Activated T-helper 1 cell treated with anti-CD3 and anti-CD28 coated beads, Interleukin-2, amount 50 U/mL, for 16 hours (primary cell): ENCODE measurements around the gene LAT.
"Not testable (repeated sequence)": the region's sequence is repeated elsewhere in the genome, so short reads cannot be mapped to it uniquely, and the experiment has no call there.

Experiments used
- DNase-seq, 2 donors: peaks; one replicate each; pipeline ENCODE4 v3.0.0-alpha.2; 2020; ENCODE audit warnings: low read depth in 1 of 2, low spot score in 1 of 2

Gene LAT

DNA sequence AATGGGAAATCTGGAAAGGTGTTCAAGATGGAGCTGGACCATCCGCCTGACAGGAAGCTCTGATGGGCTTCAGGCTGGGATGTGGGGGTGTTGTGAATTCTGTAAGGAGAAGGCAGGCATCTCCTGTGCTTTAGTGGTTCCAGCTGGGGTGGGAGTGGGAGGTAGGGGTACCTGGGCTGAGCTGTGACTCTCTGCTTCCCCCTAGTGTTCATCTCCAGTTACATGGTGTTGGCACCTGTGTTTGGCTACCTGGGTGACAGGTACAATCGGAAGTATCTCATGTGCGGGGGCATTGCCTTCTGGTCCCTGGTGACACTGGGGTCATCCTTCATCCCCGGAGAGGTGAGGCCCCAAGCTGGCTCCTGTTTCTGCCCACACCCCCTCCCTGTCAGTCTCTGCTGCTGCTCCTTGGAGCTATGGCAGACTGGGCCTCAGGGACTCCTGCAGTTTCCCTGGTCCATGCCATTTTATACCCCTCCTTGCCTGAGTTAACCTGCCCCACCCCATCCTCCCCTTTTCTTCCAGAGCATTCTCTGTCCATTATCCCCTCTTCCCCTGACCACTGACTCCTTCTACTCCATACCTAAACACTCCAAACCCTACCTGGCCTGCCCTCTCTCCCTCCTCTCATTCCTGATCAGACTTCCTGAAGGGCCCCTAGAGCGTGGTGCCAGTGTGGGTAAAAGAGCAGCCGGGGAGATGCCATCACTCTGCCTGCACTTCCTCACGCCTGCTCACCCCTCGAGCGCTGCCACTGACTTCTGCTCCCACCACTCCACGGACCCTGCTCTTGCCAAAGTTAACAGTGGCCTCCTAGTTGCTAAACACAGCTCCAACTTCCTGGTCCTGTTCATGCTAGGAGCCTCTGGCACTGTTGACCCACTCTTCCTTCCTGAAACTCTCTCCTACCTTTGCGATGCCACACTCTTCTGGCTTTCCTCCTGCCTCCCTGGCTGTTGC lies 6.9 kb upstream of the LAT start:
- DNase-seq, result no peak

DNA sequence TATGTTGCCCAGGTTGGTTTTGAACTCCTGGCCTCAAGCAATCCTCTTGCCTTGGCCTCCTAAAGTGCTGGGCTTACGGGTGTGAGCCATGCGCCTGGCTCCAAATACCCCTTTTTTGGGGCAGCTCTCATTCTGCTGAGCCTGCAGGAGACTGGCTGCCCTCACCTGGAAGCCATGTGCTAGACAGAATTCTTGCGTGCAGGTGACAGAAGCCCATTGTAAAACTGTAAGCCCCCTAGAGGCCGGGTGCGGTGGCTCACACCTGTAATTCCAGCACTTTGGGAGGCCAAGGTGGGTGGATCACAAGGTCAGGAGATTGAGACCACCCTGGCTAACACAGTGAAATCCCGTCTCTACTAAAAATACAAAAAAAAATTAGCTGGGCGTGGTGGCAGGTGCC lies 4.5 kb upstream of the LAT start:
- DNase-seq, result not testable (repeated sequence)

DNA sequence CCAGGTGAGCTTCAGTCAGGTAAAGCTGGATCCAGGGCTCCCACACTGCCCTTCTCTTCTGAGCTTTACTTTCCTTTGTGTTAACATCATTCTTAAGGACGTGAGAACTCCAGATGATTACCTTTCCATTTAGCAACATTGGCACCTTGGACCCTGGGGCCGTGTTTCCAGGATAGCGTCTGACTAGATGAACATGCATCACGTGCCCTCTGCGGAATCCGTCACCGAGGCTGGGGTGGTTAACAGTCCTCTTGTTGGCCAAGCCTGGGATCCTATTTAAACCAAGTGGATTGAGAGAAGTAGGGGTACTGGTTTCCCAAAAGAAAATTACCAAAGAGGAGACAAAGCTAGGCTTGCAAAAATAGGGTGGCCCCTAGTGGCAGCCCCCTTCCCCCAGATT lies 3.9 kb upstream of the LAT start:
- no peak for DNase-seq

DNA sequence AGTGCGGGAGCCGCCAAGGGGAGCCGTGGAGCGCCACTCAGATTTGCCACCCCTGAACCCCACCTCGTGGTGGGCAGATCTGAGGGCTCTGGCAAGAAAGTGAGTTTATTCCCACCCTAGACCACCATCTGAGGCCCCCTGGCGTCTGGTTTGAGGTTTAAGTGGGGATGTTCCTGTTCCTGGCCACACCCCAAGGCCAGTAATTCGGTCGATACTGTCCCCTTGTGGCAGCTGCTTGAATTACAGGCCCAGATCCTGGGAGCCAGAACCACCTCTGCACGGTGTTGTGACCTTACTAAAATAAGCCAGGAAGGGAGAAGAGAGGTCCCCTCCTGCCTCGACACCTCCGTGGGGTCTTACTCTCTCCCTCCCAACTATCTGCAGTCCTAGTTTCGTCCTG lies 3.3 kb upstream of the LAT start:
- DNase-seq, result no peak

DNA sequence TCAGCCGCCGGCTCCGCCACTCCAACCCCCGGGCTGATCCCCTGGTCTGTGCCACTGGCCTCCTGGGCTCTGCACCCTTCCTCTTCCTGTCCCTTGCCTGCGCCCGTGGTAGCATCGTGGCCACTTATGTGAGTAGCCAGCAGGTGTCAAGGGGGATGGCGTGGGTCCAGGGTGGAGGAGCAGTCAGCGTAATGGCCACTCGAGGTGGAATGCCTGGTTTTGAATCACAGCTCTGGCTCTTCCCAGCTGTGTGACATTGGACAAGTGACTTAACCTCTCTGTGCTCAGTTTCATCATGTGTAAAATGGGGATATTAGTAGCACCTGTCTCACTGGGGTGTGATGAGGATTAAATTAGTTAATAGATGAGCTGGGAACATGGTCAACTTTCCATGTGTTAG lies 2.4 kb upstream of the LAT start:
- DNase-seq, result no peak

DNA sequence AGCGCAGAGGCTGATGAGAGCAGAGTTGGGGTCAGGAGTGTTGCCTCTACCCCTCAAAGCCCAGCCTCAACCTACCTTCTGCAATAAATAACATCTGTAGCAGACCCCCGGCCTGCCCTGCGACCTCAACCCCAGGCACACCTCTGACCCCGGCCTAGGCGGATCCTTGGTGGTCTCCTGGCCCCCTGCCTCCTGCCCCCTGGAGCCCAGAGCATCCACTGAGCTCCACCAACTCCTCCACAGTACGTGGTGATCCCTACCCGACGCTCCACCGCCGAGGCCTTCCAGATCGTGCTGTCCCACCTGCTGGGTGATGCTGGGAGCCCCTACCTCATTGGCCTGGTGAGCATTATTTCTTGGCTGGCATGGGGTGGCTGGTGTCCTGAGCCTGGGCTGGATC lies 1.9 kb upstream of the LAT start:
- no peak for DNase-seq

DNA sequence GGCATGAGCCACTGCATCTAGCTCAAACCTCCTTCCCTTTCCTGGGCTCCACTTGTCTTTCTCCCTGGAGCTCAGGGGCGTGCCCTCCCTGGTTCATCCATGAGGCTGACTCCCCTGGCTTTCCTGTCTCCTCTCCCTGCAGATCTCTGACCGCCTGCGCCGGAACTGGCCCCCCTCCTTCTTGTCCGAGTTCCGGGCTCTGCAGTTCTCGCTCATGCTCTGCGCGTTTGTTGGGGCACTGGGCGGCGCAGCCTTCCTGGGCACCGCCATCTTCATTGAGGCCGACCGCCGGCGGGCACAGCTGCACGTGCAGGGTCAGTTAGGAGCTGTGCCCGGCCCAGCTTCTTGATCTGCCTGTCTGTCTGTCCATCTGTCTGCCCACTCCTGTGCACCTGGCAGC lies 1.2 kb upstream of the LAT start:
- no peak for DNase-seq

DNA sequence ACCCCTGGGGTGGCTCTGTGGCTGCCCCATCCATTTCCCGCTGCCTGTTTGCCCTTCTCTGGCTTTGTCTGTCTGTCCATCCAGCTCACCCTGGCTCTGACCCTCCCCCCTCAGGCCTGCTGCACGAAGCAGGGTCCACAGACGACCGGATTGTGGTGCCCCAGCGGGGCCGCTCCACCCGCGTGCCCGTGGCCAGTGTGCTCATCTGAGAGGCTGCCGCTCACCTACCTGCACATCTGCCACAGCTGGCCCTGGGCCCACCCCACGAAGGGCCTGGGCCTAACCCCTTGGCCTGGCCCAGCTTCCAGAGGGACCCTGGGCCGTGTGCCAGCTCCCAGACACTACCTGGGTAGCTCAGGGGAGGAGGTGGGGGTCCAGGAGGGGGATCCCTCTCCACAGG lies 761 bp upstream of the LAT start:
- DNase-seq, result no peak

DNA sequence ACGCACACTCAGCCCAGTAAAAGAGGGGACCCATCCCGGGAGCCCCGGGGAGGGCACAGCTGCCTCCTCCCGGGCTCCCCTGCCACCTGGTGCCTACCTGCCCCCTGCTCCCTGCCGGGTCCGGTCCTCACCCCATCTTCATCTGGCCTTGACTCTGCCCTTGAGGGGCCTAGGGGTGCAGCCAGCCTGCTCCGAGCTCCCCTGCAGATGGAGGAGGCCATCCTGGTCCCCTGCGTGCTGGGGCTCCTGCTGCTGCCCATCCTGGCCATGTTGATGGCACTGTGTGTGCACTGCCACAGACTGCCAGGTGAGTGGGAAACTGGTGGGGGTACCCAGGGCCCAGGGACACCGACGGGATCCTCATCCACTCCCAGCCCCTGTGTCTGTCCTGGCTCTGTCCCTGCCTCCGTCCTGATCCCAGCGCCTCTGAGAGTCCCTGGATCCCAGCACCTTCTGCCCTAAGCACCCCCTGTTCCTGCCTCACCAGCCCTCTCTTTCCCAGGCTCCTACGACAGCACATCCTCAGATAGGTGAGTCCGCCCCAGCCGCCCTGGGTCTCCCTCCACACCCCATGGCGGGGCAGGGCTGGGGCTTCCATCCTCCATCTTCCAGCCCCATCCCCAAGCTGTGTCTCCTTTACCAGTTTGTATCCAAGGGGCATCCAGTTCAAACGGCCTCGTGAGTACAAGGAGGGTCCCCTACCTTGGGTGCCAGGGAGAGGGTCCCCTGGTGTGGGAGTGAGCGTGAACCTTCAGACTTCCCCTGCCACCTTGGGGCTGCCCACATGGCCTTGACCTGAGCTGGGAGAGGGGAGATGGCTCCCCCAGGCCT lies 574 bp downstream of the LAT start:
- no peak for DNase-seq

DNA sequence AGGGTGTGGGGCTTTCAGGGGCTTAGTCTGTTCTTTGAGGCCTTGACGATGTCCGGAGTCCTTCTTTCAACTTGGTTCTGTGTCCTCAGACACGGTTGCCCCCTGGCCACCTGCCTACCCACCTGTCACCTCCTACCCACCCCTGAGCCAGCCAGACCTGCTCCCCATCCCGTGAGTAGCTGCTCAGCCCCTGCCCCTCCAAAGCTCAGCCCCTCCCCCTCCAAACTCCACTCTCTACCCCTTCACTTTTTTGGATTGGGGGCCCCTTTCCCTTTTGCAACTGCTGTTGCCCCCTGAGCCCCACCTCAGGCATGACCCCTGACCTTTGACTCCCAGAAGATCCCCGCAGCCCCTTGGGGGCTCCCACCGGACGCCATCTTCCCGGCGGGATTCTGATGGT lies 1.2 kb downstream of the LAT start:
- no peak for DNase-seq

DNA sequence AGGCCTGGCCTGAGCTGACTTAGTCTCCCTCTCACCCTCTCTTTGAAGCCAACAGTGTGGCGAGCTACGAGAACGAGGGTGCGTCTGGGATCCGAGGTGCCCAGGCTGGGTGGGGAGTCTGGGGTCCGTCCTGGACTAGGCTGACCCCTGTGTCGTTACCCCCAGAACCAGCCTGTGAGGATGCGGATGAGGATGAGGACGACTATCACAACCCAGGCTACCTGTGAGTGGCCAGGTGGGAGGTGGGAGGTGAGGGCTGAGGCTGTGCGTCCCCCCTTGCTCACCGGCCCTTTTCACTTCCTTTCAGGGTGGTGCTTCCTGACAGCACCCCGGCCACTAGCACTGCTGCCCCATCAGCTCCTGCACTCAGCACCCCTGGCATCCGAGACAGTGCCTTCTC lies 1.6 kb downstream of the LAT start:
- DNase-seq, result no peak

DNA sequence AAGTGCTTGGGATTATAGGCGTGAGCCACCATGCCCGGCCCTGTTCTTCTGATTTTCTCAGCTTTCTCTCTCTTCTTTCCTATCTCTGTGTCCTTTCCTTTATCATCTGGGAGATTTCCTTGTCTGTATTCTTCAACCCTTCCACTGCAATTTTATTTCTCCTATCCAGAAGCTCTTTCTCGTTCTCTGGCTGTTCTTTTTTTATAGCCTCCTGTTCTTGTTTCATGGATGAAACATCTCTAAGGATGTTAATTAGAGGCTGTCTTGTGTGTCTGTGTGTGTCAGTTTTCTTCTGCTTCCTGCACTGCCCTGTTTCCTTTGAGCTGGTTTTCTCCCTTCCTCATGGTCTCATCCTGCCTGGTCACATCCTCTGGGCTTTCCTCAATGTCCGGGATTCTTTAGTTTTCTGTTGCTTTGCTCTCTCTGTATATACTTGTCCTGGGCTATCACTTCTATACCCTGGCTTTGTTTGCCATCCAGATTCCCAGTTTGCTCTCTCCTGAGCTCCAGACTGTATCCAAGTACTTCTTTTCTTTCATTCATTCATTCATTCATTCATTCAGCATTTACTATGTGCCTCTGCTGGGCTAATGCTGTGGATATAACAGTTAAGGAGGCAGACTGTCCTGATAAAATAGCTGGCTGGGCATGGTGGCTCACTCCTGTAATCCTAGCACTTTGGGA lies 2.5 kb downstream of the LAT start:
- no peak for DNase-seq

DNA sequence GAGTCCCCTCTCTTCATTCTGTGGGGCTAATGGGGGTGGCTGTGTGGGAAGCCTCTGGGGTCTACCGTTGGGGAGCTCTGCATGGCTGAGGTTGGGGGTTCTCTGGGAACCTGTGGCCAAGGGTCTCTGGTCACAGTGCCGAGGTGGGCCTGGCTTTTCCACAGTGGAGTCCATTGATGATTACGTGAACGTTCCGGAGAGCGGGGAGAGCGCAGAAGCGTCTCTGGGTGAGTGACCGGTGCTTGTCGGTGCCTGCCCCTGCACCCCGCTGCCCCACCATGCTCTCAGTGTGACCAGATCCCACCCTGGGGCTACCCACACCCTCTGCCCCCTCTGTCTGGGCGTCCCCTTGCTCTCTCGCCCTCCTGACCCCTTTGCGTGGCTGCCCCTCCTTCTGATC lies 4.5 kb downstream of the LAT start:
- no peak for DNase-seq

DNA sequence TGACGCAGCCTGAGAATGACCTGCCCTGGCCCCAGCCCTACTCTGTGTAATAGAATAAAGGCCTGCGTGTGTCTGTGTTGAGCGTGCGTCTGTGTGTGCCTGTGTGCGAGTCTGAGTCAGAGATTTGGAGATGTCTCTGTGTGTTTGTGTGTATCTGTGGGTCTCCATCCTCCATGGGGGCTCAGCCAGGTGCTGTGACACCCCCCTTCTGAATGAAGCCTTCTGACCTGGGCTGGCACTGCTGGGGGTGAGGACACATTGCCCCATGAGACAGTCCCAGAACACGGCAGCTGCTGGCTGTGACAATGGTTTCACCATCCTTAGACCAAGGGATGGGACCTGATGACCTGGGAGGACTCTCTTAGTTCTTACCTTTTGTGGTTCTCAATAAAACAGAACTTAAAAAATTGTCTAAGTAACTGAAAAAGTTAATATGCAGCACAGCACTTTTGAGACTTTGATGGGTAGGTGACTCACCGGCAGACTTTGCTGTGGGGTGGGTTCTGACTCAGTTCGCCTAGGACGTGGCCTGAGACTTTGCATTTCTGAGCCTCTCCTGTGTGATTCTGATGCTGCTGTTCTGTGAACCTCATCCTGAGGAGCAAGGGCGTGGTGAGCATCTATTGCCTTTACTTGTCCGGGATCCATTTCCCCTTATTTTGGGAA lies 5.7 kb downstream of the LAT start:
- peak in 1 of 2 donors; percentile 53 for DNase-seq

DNA sequence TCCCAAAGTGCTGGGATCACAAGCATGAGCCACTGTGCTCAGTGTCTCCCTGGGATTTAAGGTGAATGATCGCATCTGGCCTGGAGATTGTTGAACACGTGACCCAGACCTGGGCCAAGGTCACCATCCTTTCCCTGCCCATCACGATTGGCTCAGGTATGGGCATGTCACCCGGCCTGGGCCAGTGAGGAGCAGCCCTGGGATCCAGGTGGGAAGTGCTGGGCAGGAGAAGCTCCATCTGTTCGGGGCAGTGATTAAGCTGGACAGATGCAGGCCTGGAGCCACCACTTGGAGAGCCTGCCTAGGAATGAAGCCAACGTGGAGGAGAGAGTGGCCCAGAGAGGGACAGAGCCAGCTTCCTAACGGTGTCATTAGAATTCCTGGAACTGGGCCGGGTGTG lies 6.8 kb downstream of the LAT start:
- no peak for DNase-seq

DNA sequence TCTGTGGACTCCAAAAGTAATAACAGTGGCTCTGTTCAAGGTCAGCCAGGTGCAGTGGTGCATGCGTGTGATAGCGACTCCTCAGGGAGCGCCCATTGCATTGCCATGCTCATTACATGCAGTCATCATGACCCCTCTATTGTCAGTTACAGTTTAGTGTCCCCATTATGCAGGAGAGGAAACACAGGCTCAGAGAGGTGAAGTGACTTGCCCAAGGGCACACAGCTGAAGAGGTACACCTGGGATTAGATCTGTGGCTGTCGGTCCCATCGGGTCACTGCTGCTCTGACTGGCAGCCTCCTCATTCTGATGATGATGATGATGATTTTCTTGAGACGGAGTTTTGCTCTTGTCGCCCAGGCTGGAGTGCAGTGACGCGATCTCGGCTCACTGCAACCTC lies 7.6 kb downstream of the LAT start:
- no peak for DNase-seq

DNA sequence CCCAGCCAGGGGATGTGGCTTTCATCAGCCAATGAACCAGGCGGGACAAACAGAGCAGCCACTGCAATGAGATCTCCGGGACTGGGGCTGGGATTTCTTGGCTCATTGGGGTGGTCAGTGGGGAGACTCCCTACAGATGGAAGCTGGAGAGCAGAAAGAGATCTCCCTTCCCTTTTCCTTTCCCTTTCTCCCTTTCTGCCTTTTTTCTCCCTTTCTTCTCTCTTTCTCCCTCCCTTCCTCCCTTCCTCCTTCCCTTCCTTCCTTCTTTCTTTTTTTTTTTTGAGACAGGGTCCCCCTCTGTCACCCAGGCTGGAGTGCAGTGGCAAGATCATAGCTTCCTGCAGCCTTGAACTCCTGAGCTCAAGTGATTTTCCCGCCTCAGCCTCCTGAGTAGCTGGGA lies 14.0 kb downstream of the LAT start:
- no peak for DNase-seq

DNA sequence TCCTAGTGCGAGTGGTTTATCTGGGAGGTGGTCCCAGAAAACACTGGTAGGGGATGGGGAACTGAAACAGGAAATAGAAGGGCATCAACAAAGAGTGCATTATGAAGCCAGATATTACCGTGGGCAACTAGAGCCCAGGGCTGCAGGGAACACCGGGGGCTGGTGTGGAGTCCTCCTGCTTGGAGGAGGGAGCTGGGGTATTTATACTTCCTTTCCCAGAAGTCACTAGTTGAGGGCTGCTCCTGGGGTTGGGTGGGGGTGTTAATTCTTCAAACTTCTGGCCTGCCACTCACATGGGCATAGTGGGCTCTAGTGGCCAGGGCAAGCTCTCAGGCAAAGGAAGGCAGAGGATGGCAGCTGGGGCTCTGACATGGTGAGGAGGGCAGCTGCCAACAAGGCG lies 14.7 kb downstream of the LAT start:
- DNase-seq, result no peak

DNA sequence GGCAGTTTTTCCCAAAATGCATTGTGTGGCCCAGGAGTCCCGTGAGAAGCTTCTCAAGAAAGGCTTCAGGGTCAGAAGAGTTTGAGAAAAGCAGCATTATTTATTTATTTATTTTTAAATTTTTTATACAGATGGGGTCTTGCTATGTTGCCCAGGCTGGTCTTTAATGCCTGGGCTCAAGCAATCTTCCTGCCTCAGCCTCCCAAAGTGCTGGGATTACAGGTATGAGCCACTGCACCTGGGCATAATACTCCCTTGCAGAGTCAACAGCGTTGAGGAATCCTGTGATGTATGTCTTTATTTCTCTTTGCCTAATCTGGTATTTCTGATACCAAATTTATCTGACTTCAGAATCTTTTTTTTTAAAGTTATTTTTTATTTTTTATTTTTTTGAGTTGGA lies 15.2 kb downstream of the LAT start:
- no peak for DNase-seq

DNA sequence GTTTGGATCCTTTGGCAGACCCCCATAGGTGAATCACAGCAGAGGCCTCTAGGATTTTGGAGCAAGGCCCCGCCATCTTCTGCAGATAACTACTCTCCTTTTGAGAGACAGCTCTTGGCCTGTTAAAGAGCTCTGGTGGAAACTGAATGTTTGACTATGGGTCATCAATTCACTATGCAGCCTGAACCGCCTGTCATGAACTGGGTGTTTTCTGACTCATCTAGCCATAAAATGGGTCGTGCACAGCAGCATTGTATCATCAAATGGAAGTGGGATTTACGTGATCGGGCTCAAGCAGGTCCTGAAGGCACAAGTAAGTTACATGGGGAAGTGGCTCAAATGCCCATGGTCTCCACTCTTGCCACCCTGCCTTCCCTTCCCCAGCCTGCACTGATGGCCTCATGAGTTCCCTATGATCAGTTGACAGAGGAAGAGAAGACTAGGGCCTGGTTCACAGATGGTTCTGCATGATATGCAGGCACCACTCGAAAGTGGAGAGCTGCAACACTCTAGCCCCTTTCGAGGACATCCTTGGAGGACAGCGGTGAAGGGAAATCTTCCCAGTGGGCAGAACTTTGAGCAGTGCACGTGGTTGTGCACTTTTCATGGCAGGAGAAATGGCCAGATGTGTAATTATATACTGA lies 19.8 kb downstream of the LAT start:
- not testable (repeated sequence) for DNase-seq
